H1 (cell line): ENCODE results near the gene NOL4L.

Experiments used
- CTCF ChIP-seq, 3 experiments: IDR thresholded peaks; 1 replicate in 2 of 3; 2 replicates in 1 of 3; pipeline versions ENCODE4 v1.5.1 to v1.6.1; 2011; ENCODE audit warnings: low read length in 3 of 3, mild to moderate bottlenecking in 3 of 3, inconsistent platforms in 2 of 3, low read depth in 1 of 3, moderate library complexity in 1 of 3; ENCODE audit not compliant: insufficient read depth in 1 of 3; ENCODE audit errors: control extremely low read depth in 1 of 3
- EGR1 ChIP-seq: IDR thresholded peaks from 2 replicates; pipeline ENCODE4 v1.6.1; 2011; ENCODE audit warnings: low read depth, low read length, borderline replicate concordance
- EP300 ChIP-seq, 2 experiments: IDR thresholded peaks; 1 replicate in 1 of 2; 2 replicates in 1 of 2; pipeline ENCODE4 v1.6.1; 2011 to 2012; ENCODE audit warnings: low read depth in 2 of 2, low read length in 2 of 2, mild to moderate bottlenecking in 2 of 2, borderline replicate concordance in 1 of 2, inconsistent platforms in 1 of 2, moderate library complexity in 1 of 2
- EZH2 ChIP-seq: fragments of 200-600 bp; sonication (generic); IDR thresholded peaks from 2 replicates; pipeline ENCODE4 v1.7.1; 2012; ENCODE audit warnings: low read depth, mild to moderate bottlenecking, moderate library complexity, low read length, inconsistent platforms; ENCODE audit not compliant: severe bottlenecking
- GABPA ChIP-seq: IDR thresholded peaks from 2 replicates; pipeline ENCODE4 v1.6.1; 2011; ENCODE audit warnings: mild to moderate bottlenecking, low read length, moderate library complexity, borderline replicate concordance; ENCODE audit not compliant: insufficient read depth
- JUND ChIP-seq: IDR thresholded peaks from 2 replicates; pipeline ENCODE4 v1.6.1; 2011; ENCODE audit warnings: mild to moderate bottlenecking, improper control_type of control experiment, low read length
- POLR2A ChIP-seq, 2 experiments: IDR thresholded peaks; 1 replicate in 1 of 2; 2 replicates in 1 of 2; pipeline ENCODE4 v1.6.1; 2011; ENCODE audit warnings: low read depth in 2 of 2, low read length in 2 of 2, mild to moderate bottlenecking in 2 of 2; ENCODE audit errors: control extremely low read depth in 1 of 2
- POLR2AphosphoS5 ChIP-seq: IDR thresholded peaks from 2 replicates; pipeline ENCODE4 v1.6.1; 2011; ENCODE audit warnings: low read depth, low read length
- RBBP5 ChIP-seq: IDR thresholded peaks from 2 replicates; pipeline ENCODE4 v1.7.1; 2012; ENCODE audit warnings: low read depth, mild to moderate bottlenecking, inconsistent platforms, low read length, moderate library complexity, borderline replicate concordance
- TF ChIP-seq, protein P1 (sequence below): IDR thresholded peaks from 2 replicates; pipeline ENCODE4 v1.6.1; 2012; ENCODE audit warnings: inconsistent platforms

GRCh38 chr20:32519381-32519730, 65.8 kb downstream of the NOL4L start:
- TF ChIP-seq EP300 (IDR thresholded peaks at IDR 0.05; ENCODE audit: borderline replicate concordance in 1 of 2, low read depth in 2 of 2, low read length in 2 of 2), result no peak
- TF ChIP-seq GABPA, result no peak
- TF ChIP-seq CTCF (IDR thresholded peaks at IDR 0.05; ENCODE audit: control extremely low read depth in 1 of 3, insufficient read depth in 1 of 3, low read depth in 1 of 3, low read length in 3 of 3), result no peak
- no peak for TF ChIP-seq RBBP5
- TF ChIP-seq, protein P1, sequence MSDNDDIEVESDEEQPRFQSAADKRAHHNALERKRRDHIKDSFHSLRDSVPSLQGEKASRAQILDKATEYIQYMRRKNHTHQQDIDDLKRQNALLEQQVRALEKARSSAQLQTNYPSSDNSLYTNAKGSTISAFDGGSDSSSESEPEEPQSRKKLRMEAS, result no peak
- TF ChIP-seq EGR1, result no peak
- no peak for TF ChIP-seq EZH2
- no peak for TF ChIP-seq POLR2AphosphoS5
- TF ChIP-seq JUND, result no peak
- no peak for TF ChIP-seq POLR2A (IDR thresholded peaks at IDR 0.05; ENCODE audit: control extremely low read depth in 1 of 2, low read depth in 2 of 2, low read length in 2 of 2)
